HG02981 (cell line): ENCODE data around the gene UNC5A.

Experiments
- ATAC-seq: cut with Tn5 transposase; IDR thresholded peaks from one replicate; pipeline ENCODE4 v1.9.1; 2021; ENCODE audit warnings: mild to moderate bottlenecking, moderate library complexity; ENCODE audit not compliant: unreplicated experiment

Gene UNC5A

GRCh38 chr5:176799488-176799887 lies 10.9 kb upstream of the UNC5A start:
- ATAC-seq = no peak

- no peak for ATAC-seq
Measured at GRCh38 chr5:176800024-176800423, 10.3 kb upstream of the UNC5A start.

- no peak for ATAC-seq
Measured at GRCh38 chr5:176802116-176802784, 8.1 kb upstream of the UNC5A start.

GRCh38 chr5:176803068-176803942 lies 7.1 kb upstream of the UNC5A start:
- no peak for ATAC-seq

GRCh38 chr5:176803943-176804498 lies 6.3 kb upstream of the UNC5A start:
- ATAC-seq = no peak

- no peak for ATAC-seq
Measured at GRCh38 chr5:176806137-176806536, 4.2 kb upstream of the UNC5A start.

GRCh38 chr5:176809544-176810080 lies 747 bp upstream of the UNC5A start:
- ATAC-seq = no peak

GRCh38 chr5:176810687-176811501 lies 535 bp downstream of the UNC5A start:
- ATAC-seq = no peak

- ATAC-seq = no peak
Measured at GRCh38 chr5:176812269-176813259, 2.2 kb downstream of the UNC5A start.

- no peak for ATAC-seq
Measured at GRCh38 chr5:176813587-176814312, 3.4 kb downstream of the UNC5A start.

GRCh38 chr5:176814313-176814685 lies 3.9 kb downstream of the UNC5A start:
- no peak for ATAC-seq

- ATAC-seq = no peak
Measured at GRCh38 chr5:176814836-176815438, 4.6 kb downstream of the UNC5A start.

- ATAC-seq = no peak
Measured at GRCh38 chr5:176816043-176816745, 5.8 kb downstream of the UNC5A start.

- ATAC-seq = no peak
Measured at GRCh38 chr5:176816791-176817347, 6.5 kb downstream of the UNC5A start.

GRCh38 chr5:176817369-176817840 lies 7.0 kb downstream of the UNC5A start:
- no peak for ATAC-seq

GRCh38 chr5:176817841-176818377 lies 7.5 kb downstream of the UNC5A start:
- ATAC-seq = peak; percentile 33

- peak; percentile 75 for ATAC-seq
Measured at GRCh38 chr5:176818391-176819098, 8.2 kb downstream of the UNC5A start.
